ENCODE data around the gene EFR3B.
"Not testable (repeated sequence)": the region's sequence is repeated elsewhere in the genome, so short reads cannot be mapped to it uniquely, and the experiment has no call there.

The EFR3B gene

GRCh38 chr2:25041928-25042320, at the start of gene EFR3B:
TSS of gene EFR3B (plus strand) at chr2:25042076. CDS start at chr2:25042313, 237 bp downstream.
- peak within 1 kb of the TSS in 12 of 21 experiments; percentile 1 to 72 (median 44) for H3K27ac ChIP-seq

DNA sequence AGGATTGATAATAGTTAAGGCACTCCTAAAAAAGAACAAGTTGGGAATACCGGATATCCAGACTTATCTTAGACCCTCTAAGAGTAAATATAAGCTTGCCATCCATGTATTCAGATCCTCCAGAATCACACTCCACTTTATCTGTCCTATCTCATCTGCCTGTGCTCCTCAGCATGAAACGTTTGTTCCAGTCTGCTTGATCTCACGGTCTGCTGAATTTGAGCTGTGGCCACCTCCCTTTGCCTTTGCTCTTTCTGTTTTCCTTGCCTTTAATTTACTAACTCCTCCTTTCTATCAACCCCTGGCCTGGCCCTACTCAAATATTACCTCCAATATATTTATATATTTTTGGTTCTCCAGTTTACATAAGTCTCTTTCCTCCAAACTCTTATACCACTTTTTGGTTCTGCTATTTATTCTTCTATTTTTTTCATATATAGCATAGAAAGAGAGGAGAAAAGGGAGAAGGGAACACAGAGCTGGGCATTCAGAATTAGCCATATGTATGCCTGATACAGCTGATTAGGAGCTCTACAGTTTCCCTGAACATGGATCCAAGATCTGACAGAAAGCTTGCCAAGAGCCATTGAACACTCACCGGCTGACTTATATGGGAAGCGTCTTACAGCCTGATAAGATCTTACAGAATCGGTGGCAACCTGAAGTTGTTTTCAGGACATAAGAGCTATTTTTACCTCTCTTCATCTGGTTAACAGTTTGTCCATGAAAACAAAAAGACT, 48.3 kb upstream of the EFR3B start:
- H3K27ac ChIP-seq = no peak overlapping the region
- H3K4me3 ChIP-seq = no peak overlapping the region

More at GRCh38 chr2:25041928-25042320, at the start of gene EFR3B:
- H3K4me3 ChIP-seq = peak within 1 kb of the TSS; percentile 46 to 75 (median 58)

GRCh38 chr2:24994146-24994724, 47.6 kb upstream of the EFR3B start:
- no peak overlapping the region for H3K4me3 ChIP-seq
- no peak overlapping the region for H3K27ac ChIP-seq

DNA sequence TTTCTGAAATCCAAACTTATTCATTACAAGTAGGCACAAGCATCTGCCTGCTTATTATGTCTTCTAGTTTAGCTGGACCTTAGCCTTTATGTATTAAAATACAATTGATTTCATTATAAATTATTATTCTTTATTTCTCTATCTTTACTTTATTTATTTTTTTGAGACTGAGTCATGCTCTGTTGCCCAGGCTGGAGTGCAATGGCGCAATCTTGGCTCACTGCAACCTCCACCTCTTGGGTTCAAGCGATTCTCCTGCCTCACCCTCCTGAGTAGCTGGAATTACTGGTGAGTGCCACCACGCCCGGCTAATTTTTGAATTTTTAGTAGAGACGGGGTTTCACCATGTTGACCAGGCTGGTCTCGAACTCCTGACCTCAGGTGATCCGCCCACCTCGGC, 42.8 kb upstream of the EFR3B start:
- H3K4me3 ChIP-seq, H3K27ac ChIP-seq: not testable (repeated sequence)

- Histone ChIP-seq H3K4me3 (no peak overlapping the region), H3K27ac (no peak overlapping the region)
These were observed 41.8 kb upstream of the EFR3B start for GRCh38 chr2:25000036-25000435.

DNA sequence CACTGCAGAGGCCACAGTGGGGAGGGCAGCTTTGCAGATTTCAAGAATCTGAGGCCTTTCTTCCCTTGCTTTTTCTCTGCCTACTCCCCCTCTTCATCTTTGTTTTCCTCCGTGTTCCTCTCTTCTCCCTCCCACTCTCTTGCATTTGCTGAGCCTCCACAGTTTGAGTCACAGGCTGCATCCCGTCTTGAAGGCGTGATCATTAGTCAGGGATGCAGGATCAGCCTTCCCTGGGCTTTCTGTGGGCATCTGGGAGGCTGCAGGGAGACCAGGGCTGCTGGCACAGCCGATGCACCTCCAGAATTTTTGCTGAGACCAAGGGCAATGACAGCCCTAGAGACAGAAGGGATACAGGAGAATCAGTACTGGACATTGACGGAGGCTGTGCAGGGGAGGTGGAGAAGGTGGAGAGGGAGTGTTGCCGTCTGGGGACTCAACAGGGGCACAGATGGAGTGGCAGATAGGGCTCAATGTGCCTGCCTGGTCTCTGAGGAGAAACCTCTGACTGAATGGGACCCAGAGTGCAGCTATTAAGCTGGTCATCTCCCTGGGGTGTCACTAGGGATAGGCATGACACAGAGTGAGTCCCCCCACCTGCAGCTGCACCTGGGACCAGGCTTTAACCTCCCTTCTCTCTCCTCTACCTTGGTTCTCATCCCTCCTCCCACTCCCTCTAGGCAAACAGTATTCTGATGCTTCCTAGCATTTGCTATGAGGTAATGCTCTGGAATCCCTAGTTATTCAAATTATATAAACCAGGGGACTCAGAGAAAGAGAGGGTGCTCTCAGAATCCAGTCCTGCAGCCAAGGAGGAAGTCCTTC, 41.2 kb upstream of the EFR3B start:
- H3K27ac ChIP-seq = no peak overlapping the region

DNA sequence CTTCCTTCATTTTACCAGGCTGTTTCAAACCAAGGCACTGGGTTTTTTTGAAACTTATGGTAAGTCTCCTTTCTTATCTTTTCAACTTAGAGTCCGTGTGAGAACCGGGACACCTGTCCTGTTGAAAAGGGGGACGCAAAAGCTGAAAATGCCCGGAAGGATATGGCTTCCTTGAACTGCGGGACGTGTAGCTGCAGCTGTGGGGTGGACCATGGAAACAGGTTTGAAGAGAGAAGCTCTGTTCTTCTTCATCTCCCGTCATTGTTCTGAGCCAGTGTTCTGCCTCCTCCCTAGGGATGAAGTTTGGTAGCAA, 40.6 kb upstream of the EFR3B start:
- Histone ChIP-seq H3K27ac (no peak overlapping the region), H3K4me3 (no peak overlapping the region)

More for the DNA sequence above, 41.2 kb upstream of the EFR3B start:
- no peak overlapping the region for H3K4me3 ChIP-seq

- Histone ChIP-seq H3K27ac (no peak overlapping the region), H3K4me3 (no peak overlapping the region)
These were observed 39.8 kb upstream of the EFR3B start for GRCh38 chr2:25002066-25002465.

DNA sequence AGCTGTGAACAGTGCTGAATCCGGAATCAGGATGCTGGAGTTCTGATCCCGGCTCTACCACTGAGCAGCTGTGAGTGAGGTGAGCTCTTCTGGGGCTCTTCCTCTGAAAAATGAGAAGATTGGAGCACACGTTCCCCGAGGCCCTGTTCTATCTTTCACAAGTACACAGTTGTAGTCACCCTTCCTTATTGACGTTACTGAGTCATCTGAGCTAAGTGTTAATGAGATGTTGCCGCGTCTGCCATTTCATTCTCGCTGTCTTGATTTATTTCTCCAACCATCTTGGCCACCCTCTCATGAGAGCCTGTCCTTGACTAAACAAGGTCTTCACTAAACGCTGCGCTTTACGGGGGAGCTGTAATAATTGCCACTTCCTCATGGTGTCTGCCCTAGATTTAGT, 31.9 kb upstream of the EFR3B start:
- H3K4me3 ChIP-seq = no peak overlapping the region
- no peak overlapping the region for H3K27ac ChIP-seq

DNA sequence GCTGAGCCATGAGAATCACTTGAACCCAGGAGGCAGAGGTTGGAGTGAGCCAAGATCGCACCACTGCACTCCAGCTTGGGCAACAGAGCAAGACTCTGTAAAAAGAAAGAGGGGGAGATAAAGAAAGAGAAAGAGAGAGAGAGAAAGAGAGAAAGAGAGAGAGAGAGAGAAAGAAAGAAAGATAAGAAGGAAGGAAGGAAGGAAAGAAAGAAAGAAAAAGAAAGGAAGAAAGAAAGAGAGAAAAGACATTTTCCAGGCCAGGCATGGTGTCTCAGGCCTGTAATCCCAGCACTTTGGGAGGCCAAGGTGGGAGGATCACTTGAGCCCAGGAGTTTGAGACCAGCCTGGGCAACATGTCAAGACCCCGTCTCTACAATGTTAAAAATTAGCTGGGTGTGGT, 30.5 kb upstream of the EFR3B start:
- H3K27ac ChIP-seq, H3K4me3 ChIP-seq: not testable (repeated sequence)

DNA sequence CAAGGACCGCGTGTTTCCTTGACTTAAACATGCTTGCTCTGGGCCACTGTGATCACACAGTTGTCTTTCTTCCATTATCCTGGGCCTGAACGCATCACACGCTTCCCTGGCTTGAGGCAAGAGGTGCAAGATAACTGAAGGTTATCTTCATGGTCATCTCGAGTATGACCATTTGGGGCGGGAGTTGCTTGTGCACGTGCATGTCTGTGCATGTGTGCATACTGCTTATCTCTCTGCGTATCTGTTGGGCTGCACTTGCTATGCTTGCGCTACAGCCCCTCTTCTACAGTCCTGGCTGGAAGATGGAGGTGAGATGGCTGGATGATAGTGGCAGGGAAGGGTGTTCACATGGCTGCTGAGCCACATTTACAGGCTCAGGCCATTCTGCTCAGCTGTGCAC, 27.2 kb upstream of the EFR3B start:
- no peak overlapping the region for H3K27ac ChIP-seq

DNA sequence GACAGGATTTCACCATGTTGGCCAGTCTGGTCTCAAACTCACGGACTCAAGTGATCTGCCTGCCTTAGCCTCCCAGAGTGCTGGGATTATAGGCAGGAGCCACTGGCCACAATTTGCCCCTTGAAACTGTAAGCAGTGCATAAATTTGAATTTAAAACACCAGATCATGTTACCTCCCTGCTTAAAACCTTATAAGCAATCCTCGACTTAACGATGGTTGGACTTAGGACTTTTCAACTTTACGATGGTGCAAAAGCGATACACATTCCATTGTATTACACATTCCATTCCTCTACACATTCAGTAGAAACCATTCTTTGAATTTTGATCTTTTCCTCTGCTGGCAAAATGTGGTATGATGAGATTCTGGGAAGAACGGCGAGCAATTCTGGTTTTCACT, 23.2 kb upstream of the EFR3B start:
- Histone ChIP-seq H3K27ac (no peak overlapping the region), H3K4me3 (no peak overlapping the region)

More for the DNA sequence above, 27.2 kb upstream of the EFR3B start:
- no peak overlapping the region for H3K4me3 ChIP-seq

GRCh38 chr2:25021791-25022362, 20.0 kb upstream of the EFR3B start:
- Histone ChIP-seq H3K4me3 (no peak overlapping the region), H3K27ac (no peak overlapping the region)

DNA sequence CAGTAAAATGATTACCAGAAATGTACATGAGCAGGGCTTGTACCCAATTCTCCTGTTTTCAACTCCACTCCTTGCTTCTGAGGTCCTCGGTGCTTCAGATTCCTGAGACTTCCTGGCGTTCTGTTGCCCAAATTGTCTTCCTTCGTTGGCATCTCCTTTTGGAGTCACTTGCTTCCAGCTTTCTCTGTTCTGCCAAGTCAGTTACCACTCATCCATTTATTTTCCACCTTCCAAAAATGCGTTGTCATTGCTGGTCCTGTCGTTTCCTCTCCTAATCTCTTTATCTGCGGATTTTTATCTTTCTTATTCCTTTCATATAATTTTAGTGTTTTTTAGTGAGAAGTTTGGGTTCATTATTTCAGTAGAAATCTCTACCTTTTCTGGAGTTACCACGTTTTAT, 18.5 kb upstream of the EFR3B start:
- Histone ChIP-seq H3K27ac (no peak overlapping the region), H3K4me3 (no peak overlapping the region)

DNA sequence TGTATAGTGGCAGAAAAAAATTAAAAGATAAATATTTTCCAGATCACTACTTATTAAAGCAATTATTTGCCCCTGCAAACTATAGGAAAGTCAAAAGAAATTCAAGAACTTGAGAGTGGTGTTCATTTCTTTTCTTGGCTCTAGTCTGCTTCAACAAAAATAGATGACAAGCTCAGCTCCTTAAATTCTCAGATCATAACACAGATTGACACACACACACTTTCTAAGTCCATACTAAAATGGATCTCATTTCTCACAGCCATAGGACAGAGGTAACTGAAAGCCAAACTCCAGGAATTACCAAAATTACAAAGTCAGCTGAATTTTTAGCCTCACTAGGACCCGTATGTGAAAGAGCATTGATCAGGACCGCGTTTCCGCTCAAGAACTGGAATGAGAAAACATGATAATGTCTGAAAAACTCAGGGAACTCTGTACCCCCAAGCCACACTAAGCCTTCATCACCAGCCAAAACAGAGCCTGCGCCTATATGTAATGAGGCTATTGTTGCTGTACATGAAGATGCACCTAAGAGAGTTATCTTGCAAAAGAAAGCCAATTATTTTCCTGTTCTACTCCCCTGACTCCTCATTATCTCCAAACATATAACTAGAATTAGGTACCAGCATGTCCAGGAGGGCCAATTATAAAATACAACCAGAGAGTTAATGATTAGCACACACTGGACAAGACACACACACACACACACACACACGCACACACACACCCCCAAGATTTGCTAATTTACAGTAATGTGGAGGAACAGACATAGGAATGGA, 16.5 kb upstream of the EFR3B start:
- Histone ChIP-seq H3K4me3 (no peak overlapping the region), H3K27ac (no peak overlapping the region)

DNA sequence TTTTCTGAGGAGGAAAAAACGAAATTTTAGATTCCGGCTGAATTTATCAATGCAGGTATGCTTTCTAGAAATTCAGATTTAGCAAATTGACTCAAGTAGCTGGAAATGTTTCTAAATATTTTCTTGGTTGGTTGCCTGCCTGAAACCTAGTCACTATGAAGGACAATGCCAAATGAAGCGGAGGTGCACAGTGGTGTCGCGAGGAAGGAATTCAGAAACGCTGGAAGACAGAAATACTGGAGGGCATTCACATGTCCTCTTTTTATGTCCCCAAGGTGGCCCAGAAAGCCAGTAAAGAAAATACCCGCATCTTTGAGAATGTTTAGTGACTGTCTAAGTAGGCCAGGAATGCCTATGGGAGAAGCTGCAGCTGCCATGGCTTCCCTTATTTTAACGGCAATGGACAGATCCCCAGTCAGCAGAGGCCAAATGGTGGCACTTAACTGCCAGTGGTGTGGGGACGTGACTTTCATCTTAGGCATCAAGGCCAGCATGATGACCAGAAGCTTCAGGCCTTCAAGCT, 15.8 kb upstream of the EFR3B start:
- Histone ChIP-seq H3K27ac (no peak overlapping the region), H3K4me3 (no peak overlapping the region)

GRCh38 chr2:25029183-25029554, 12.7 kb upstream of the EFR3B start:
- Histone ChIP-seq H3K27ac (no peak overlapping the region), H3K4me3 (no peak overlapping the region)

- H3K4me3 ChIP-seq = no peak overlapping the region
- no peak overlapping the region for H3K27ac ChIP-seq
These were observed 11.2 kb upstream of the EFR3B start for GRCh38 chr2:25030702-25031101.

DNA sequence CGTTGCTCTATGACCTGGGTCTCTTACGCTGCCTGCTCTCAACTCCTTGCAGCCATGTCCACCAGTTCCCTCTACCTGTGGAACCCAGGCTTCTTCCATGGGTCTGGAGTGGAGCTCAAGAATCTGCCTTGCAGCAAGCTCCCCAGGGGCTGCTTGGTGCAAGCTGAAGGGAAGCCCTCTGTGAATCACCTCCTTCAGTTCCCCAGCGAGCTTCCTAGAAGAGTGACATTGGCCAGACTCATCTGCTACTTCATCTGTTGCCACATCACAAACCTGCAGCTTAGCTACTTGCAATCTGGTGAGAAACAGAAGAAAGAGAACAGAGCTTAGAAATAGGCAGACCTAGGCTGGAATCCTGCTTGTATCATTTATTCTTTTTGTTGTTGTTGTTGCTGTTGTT, 9.8 kb upstream of the EFR3B start:
- Histone ChIP-seq H3K27ac (no peak overlapping the region), H3K4me3 (no peak overlapping the region)

GRCh38 chr2:25032901-25033300, 9.0 kb upstream of the EFR3B start:
- Histone ChIP-seq H3K27ac (no peak overlapping the region), H3K4me3 (no peak overlapping the region)
